ENCODE measurements around the gene RGS3.

DNA sequence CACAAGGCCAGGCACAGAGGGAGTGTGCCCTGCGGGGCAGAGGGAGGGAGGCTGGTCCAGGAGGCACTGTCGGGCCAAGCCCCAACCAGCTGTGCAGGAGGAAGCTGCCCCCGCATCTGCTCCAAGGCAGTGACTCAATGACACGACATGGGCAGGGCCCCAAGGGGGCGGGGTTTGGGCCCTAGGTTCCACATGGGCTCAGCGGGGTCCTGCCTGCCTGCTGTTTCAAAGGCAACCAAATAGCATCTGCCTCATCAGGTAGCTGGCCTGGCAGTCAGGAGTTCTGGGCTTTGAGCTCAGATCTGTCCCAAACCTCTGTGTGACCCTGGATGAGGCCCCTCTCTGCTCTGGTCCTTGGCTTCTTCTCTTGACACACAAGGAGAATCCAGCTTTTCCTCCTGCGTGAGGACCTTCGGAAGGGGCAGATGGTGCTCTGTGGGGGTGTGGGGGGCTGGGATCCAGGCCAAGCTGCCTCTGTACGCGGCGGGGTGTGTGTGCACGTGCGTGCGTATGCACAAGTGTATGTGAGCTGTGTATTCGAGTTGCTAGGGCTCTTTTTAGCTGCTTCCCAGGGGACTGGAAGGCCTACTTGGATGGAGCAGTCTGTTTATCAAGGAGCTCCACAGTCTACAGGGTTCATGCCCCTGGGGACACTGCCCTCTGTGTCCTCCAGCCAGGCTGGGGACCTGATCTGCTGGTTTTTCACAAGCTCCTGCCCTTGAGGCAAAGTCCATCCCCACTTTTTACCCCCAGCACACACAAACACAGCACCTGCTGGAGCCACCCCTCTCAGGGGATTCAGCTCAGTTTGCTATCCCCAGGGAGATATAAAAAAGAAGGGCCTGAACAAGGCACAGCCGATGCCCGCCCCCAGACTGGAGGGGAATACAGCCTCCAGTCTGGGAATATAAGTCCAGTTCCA is 138.9 kb downstream of the RGS3 start:
- TF ChIP-seq, protein P1, sequence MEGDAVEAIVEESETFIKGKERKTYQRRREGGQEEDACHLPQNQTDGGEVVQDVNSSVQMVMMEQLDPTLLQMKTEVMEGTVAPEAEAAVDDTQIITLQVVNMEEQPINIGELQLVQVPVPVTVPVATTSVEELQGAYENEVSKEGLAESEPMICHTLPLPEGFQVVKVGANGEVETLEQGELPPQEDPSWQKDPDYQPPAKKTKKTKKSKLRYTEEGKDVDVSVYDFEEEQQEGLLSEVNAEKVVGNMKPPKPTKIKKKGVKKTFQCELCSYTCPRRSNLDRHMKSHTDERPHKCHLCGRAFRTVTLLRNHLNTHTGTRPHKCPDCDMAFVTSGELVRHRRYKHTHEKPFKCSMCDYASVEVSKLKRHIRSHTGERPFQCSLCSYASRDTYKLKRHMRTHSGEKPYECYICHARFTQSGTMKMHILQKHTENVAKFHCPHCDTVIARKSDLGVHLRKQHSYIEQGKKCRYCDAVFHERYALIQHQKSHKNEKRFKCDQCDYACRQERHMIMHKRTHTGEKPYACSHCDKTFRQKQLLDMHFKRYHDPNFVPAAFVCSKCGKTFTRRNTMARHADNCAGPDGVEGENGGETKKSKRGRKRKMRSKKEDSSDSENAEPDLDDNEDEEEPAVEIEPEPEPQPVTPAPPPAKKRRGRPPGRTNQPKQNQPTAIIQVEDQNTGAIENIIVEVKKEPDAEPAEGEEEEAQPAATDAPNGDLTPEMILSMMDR (IDR thresholded peaks at IDR 0.05; ENCODE audit: low read length), result no peak
- TF ChIP-seq EZH2 (IDR thresholded peaks at IDR 0.05; ENCODE audit: borderline replicate concordance, low read length), result no peak
